PC-9 (cell line): ENCODE measurements around the gene COX10.

ENCODE experiments used
- CTCF ChIP-seq: fragments of 200-600 bp; sonication (generic); conservative IDR thresholded peaks from 2 replicates; pipeline ENCODE4 v1.6.1; 2017; ENCODE audit warnings: mixed run types, antibody characterized with exemption, mild to moderate bottlenecking, moderate library complexity
- EZH2 ChIP-seq: fragments of 200-600 bp; sonication (generic); IDR thresholded peaks from 2 replicates; pipeline ENCODE4 v1.8.0; 2017; ENCODE audit warnings: antibody characterized with exemption, low read depth

GRCh38 chr17:14070344-14070984 is 1.2 kb downstream of the COX10 start:
- no peak for TF ChIP-seq CTCF
- no peak for TF ChIP-seq EZH2
